DOHH2 (cell line): ENCODE data around the gene ADAP1.

Source experiments
- H3F3A ChIP-seq: fragments of 200-600 bp; sonication (generic), shearing (Covaris generic); 2 replicates; pipeline ENCODE4 v1.6.0; 2016; ENCODE audit warnings: antibody characterized with exemption, mild to moderate bottlenecking; ENCODE audit not compliant: control insufficient read depth, insufficient read depth
- H3K27ac ChIP-seq: fragments of 200-600 bp; sonication (generic); 2 replicates; pipeline ENCODE4 v1.5.1; 2014; ENCODE audit warnings: low read depth, mild to moderate bottlenecking, low read length, moderate library complexity
- H3K27me3 ChIP-seq: fragments of 200-600 bp; sonication (generic); 2 replicates; pipeline ENCODE4 v1.6.1; 2014; ENCODE audit warnings: mild to moderate bottlenecking, low read length, mixed read lengths; ENCODE audit not compliant: control insufficient read depth
- H3K36me3 ChIP-seq: fragments of 200-600 bp; sonication (generic); 2 replicates; pipeline ENCODE4 v1.6.1; 2014; ENCODE audit warnings: mild to moderate bottlenecking, low read length, moderate library complexity, mixed read lengths; ENCODE audit not compliant: control insufficient read depth
- H3K4me1 ChIP-seq: fragments of 200-600 bp; sonication (generic); 2 replicates; pipeline ENCODE4 v1.6.1; 2014; ENCODE audit warnings: mild to moderate bottlenecking, low read length, mixed read lengths; ENCODE audit not compliant: control insufficient read depth
- H3K4me2 ChIP-seq: fragments of 200-600 bp; sonication (generic); 2 replicates; pipeline ENCODE4 v1.6.0; 2014; ENCODE audit warnings: mild to moderate bottlenecking, low read length, moderate library complexity
- H3K4me3 ChIP-seq: fragments of 200-600 bp; sonication (generic); 2 replicates; pipeline ENCODE4 v1.5.1; 2014; ENCODE audit warnings: mild to moderate bottlenecking, low read length, mixed read lengths
- H3K79me2 ChIP-seq: fragments of 200-600 bp; sonication (generic); 2 replicates; pipeline ENCODE4 v1.6.1; 2014; ENCODE audit warnings: mild to moderate bottlenecking, low read length, mixed read lengths; ENCODE audit not compliant: control insufficient read depth
- H3K9me2 ChIP-seq: fragments of 200-600 bp; sonication (generic); replicated peaks from 2 replicates; pipeline ENCODE4 v1.6.1; 2014; ENCODE audit warnings: mild to moderate bottlenecking, low read length, mixed read lengths; ENCODE audit not compliant: control insufficient read depth
- H3K9me3 ChIP-seq: fragments of 200-600 bp; sonication (generic); 2 replicates; pipeline ENCODE4 v1.6.1; 2014; ENCODE audit warnings: antibody characterized with exemption, low read length, mixed read lengths; ENCODE audit not compliant: control insufficient read depth, insufficient read depth
- H4K20me1 ChIP-seq: fragments of 200-600 bp; sonication (generic); 2 replicates; pipeline ENCODE4 v1.6.0; 2014; ENCODE audit warnings: low read depth, mild to moderate bottlenecking, antibody characterized with exemption, low read length, moderate library complexity; ENCODE audit not compliant: control insufficient read depth, insufficient read depth
- CTCF ChIP-seq: fragments of 200-600 bp; sonication (generic); IDR thresholded peaks from one replicate; pipeline ENCODE4 v1.5.1; 2014; ENCODE audit warnings: antibody characterized with exemption, mild to moderate bottlenecking, low read depth, low read length; ENCODE audit not compliant: poor library complexity, severe bottlenecking
- EZH2phosphoT487 ChIP-seq: fragments of 200-600 bp; sonication (generic); IDR thresholded peaks from 2 replicates; pipeline ENCODE4 v1.6.1; 2017; ENCODE audit warnings: borderline replicate concordance, mild to moderate bottlenecking, antibody characterized with exemption, low read length, moderate library complexity, mixed read lengths

Gene ADAP1

GRCh38 chr7:868189-868486 is 86.3 kb downstream of the ADAP1 start:
- no peaks in the 10 kb centered on the region for H4K20me1 ChIP-seq
- H3K4me1 ChIP-seq: peaks cover 3% of the 10 kb centered on the region
- H3K27me3 ChIP-seq: no peaks in the 10 kb centered on the region
- peaks cover 3% of the 10 kb centered on the region; the same call in 1 of the 2 replicates for H3F3A ChIP-seq
- H3K4me2 ChIP-seq: no peak overlapping the region
- no peaks in the 10 kb centered on the region for H3K9me2 ChIP-seq
- TF ChIP-seq CTCF: no peak
- no peak for TF ChIP-seq EZH2phosphoT487
- H3K4me3 ChIP-seq: no peak overlapping the region
- H3K27ac ChIP-seq: no peak overlapping the region
- H3K36me3 ChIP-seq: peaks cover 70% of the 10 kb centered on the region
- no peaks in the 10 kb centered on the region for H3K9me3 ChIP-seq
- no peaks in the 10 kb centered on the region for H3K79me2 ChIP-seq

DNA sequence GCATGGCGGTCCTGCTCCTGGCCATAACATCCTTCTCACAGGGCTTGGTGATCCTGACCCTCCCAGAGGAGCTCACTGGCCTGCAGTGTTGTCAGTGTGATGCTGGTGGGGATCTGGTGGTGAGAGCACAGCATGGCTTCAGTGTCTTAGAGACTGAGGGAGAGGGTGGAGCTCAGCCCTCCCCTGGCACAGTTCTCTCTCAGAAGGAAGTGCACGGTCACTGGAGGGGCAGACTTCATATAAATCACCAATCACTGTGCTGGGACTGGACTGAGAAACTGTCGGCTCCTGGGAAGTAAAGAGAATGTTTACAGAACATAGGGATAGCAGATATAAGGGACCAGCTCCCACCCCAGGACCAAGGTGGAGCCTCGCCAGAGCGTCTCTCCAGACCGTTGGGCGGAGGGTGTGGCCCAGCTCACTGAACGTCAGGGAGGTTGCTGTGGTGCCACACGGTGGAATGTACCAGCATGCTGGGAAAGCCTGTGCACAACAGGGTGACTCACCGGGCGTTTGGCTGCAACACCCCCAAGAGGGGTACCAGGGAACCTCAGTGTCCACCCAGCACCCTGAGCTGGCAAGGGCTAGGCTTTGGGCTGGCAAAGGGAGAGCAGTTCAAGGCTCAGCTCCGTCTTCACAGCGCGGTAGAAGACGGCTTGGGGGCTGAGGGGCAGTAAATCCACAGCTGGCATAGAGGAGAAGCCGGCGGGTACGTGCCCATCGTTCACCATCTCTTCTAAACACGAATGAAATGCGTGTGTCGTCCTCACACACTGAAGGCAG is 86.9 kb downstream of the ADAP1 start:
- Histone ChIP-seq H3K79me2 (no peaks in the 10 kb centered on the region), H3K9me3 (no peaks in the 10 kb centered on the region), H3K4me3 (no peak overlapping the region), H3K27me3 (no peaks in the 10 kb centered on the region), H3K4me1 (no peaks in the 10 kb centered on the region), H3K9me2 (no peaks in the 10 kb centered on the region), H3F3A (peaks cover 3% of the 10 kb centered on the region; the same call in 1 of the 2 replicates), H4K20me1 (no peaks in the 10 kb centered on the region), H3K27ac (no peak overlapping the region), H3K4me2 (no peak overlapping the region), H3K36me3 (peaks cover 65% of the 10 kb centered on the region)
- TF ChIP-seq EZH2phosphoT487: no peak
- TF ChIP-seq CTCF: no peak

- H3K36me3 ChIP-seq: peaks cover 65% of the 10 kb centered on the region
- H3K79me2 ChIP-seq: no peaks in the 10 kb centered on the region
- peaks cover 3% of the 10 kb centered on the region; the same call in 1 of the 2 replicates for H3F3A ChIP-seq
- H3K4me3 ChIP-seq: no peak overlapping the region
- no peaks in the 10 kb centered on the region for H3K9me2 ChIP-seq
- TF ChIP-seq CTCF (no peak), EZH2phosphoT487 (no peak)
- no peaks in the 10 kb centered on the region for H3K4me1 ChIP-seq
- no peak overlapping the region for H3K27ac ChIP-seq
- H3K4me2 ChIP-seq: no peak overlapping the region
- no peaks in the 10 kb centered on the region for H3K27me3 ChIP-seq
- no peaks in the 10 kb centered on the region for H4K20me1 ChIP-seq
- H3K9me3 ChIP-seq: no peaks in the 10 kb centered on the region
These were observed 87.5 kb downstream of the ADAP1 start for GRCh38 chr7:867001-867405.
